ENCODE measurements around the gene CFAP52. TPM values are rescaled to one million over a fixed set of nuclear protein-coding genes. Genes with fewer than 3 reads are reported as not detected.

Gene CFAP52
- total and polyA plus RNA-seq, 2 of the 8 experiments (the other 6 are each of a cell fraction or from before 2014, with no cell fraction given) = 0.11 TPM; not detected in 1

- TF ChIP-seq CHD7 (IDR thresholded peaks at IDR 0.05; ENCODE audit: insufficient replicate concordance, low read length) = no peak
- TF ChIP-seq JUND (IDR thresholded peaks at IDR 0.05; ENCODE audit: low read length) = no peak
- TF ChIP-seq EP300 (IDR thresholded peaks at IDR 0.05; ENCODE audit: borderline replicate concordance in 1 of 2, low read depth in 2 of 2, low read length in 2 of 2) = no peak
- no peak for TF ChIP-seq MAFK (IDR thresholded peaks at IDR 0.05; ENCODE audit: low read depth, low read length)
- no peak for TF ChIP-seq ATF2 (IDR thresholded peaks at IDR 0.05; ENCODE audit: low read length)
- no peak for TF ChIP-seq CEBPB (IDR thresholded peaks at IDR 0.05; ENCODE audit: low read depth, low read length)
- TF ChIP-seq TBP (IDR thresholded peaks at IDR 0.05; ENCODE audit: low read depth, low read length) = no peak
- no peak for TF ChIP-seq BACH1 (IDR thresholded peaks at IDR 0.05; ENCODE audit: low read length)
- no peak for TF ChIP-seq CBX5 (IDR thresholded peaks at IDR 0.05; ENCODE audit: low read depth, low read length)
- no peak for TF ChIP-seq EZH2 (IDR thresholded peaks at IDR 0.05; ENCODE audit: low read depth, low read length, severe bottlenecking)
- TF ChIP-seq CHD2 (IDR thresholded peaks at IDR 0.05; ENCODE audit: low read length) = no peak
Observed at GRCh38 chr17:9594065-9594464, 17.6 kb downstream of the CFAP52 start (continued).

Measured in H1 (cell line).